HG03575 (cell line): Measurements from ENCODE around the gene TPI1.

Experiments used
- ATAC-seq: cut with Tn5 transposase; IDR thresholded peaks from one replicate; pipeline ENCODE4 v1.9.1; 2021; ENCODE audit not compliant: unreplicated experiment, insufficient number of reproducible peaks, low FRiP score; ENCODE audit errors: extremely low read depth

Gene TPI1

GRCh38 chr12:6827982-6828780, 39.1 kb upstream of the TPI1 start, which contains the start of gene P3H3:
TSS of gene P3H3 (plus strand) at chr12:6828407. CDS start at chr12:6828441, 34 bp downstream.
- ATAC-seq = no peak

DNA sequence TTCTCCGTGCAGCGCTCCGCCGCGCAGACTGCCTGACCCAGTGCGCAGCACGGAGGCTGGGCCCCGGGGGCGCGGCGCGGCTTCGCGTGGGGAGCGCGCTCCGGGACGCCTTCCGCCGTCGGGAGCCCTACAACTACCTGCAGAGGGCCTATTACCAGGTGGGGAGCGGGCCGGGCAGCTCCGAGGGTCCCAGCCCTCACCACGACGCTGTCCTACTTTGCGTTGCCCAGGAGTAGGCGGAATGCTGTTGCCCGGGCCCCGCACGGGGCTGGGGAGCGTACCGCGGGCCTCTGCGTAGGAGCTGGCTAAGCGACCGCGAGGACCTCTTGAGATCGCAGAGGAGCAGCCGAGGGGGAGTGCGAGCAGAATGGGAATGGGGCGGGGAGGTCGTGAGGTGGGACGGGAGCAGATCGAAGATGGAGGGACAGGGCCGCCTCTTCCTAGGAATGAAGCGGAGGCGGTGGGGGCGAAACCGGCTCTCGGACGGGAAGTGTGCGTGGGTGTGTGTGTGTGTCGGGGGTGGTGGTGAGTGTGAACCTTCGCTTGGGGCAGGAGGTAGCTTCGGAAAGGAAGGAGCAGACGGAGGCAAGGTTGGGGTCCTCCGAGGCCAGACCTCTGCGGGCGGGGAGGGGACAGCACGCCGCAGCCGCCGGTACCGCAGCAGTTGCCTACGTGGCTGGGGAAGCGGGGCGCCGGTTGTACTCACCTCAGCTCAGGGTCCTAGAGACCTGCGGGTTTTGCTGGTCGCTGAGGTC, 38.4 kb upstream of the TPI1 start:
- ATAC-seq = no peak

GRCh38 chr12:6829536-6830220, 37.7 kb upstream of the TPI1 start:
- ATAC-seq = no peak

- ATAC-seq = no peak
These were observed 36.9 kb upstream of the TPI1 start for GRCh38 chr12:6830286-6830890.

DNA sequence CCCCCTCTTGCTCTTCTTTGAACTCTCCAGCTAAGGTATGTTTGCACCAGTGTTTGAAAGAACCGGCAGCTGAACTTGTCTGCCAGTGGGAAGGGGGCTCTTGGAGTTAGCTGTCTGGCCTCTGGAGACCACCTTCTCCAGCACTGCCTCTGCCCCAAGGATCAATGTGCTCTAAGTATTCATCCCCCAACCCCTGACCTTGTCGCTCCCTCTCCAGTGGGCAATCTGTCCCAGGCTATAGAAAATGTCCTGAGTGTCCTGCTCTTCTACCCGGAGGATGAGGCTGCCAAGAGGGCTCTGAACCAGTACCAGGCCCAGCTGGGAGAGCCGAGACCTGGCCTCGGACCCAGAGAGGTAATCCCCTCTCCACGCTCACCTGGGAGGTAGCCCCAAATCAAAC, 36.3 kb upstream of the TPI1 start:
- ATAC-seq = no peak

GRCh38 chr12:6831450-6831995, 35.8 kb upstream of the TPI1 start:
- no peak for ATAC-seq

DNA sequence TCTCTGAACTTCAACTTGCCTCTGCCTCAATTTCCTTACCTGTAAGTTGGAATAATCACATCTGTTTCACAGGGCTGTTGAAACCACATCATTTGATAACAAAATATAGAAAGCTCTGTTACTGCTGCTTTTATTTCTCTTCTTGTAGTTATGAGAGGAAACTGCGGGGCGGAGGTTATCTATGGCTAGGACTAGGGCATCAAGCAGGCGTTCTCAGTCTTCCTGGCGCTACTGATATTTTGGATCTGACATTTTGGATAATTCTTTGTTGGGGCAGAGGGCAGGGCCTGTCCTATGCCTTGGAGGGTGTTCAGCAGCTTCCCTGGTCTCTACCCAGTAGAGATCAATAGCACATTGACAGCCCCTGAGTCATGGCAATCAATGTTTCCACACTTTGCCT, 35.2 kb upstream of the TPI1 start:
- ATAC-seq = no peak

- ATAC-seq = no peak
These were observed 34.0 kb upstream of the TPI1 start for GRCh38 chr12:6833189-6833890.

DNA sequence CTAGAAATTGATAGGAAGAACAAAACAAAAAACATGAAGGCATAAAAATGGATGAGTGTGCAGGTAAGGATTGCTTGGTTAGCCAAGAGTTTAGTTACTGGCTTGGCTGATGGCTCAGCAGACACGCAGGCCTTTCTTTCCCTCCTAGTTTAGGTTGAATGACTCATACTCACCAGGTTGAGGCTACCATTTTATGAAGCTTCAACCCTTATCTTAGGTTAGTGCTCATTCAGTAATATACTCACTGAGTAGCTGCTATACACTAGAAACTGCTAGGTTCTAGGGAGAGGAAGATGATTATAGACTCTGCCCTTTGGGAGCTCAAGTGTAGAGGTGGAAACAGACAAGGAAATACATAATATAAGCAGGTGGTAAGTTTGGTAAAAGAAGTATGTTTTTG, 33.1 kb upstream of the TPI1 start:
- ATAC-seq = no peak

GRCh38 chr12:6834873-6835272, 32.5 kb upstream of the TPI1 start:
- no peak for ATAC-seq

- no peak for ATAC-seq
These were observed 30.5 kb upstream of the TPI1 start for GRCh38 chr12:6836851-6837250.

DNA sequence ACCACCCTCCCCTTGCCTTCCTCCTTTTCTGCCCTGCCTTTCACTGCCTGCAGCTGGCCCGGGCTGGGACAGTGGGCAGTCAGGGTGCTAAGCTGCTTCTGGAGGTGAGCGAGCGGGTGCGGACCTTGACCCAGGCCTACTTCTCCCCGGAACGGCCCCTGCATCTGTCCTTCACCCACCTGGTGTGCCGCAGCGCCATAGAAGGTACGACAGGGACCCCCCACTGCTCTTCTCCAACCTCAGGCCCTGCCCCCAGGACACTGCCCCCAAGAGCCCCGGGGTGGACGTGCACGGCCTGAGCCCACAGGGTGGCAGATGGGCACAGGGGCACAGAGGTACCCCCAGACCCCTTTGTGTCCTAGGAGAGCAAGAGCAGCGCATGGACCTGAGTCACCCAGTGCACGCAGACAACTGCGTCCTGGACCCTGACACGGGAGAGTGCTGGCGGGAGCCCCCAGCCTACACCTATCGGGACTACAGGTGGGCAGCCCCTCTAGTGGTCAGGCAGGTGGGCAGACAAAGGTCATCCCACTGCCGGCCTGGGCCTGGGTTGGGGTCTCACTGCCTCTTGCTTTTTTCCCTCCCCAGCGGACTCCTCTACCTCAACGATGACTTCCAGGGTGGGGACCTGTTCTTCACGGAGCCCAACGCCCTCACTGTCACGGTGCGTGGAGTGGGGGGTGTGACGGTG, 29.8 kb upstream of the TPI1 start:
- ATAC-seq = no peak

DNA sequence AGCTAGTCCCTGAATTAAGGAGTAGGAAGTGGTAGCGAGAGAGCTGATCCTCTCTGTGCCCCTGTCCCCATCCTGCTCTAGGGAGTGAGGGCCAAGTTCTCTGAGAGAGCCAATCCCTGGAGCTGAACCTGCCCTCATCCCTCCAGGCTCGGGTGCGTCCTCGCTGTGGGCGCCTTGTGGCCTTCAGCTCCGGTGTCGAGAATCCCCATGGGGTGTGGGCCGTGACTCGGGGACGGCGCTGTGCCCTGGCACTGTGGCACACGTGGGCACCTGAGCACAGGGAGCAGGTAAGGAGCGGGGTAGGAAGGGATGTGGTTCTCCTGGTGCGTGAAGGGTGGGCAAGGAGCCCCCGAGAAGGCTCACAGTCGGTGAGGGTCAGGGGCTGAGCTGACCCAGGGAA, 28.5 kb upstream of the TPI1 start:
- no peak for ATAC-seq

DNA sequence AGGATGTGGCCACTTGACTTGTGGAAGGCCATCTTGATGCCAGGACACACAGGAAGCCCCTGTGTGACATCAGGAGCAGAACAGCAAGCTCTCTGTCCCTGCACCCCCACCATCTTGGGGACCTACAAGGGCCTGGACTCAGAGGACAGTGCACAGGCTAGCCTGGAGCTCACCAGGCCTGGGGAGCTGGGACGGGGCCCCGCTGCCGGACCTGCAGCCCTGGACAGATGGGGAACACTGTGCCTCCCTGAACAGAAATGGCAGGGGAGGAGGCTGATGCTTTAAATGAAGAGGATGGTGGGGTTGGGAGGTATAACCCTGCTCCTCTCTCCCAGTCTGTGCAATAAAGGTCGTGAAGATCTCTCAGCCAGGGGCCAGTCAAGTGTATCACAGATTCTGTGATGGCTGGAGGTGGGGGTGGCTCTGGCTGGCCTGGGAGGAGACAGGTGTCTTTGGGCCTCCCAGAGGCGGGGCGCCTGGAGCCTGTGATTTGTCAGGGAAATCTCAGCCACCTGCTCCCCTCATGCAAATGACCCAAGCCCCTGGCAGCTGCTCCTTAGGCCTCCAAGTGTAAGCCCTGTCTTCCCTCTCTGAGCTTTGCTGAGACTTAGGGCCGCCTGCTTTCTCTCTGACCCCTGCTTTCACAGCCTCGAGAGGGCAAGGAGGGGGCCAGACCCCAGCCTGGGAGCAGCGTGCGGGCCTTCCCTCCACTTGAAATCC, 27.7 kb upstream of the TPI1 start:
- no peak for ATAC-seq

DNA sequence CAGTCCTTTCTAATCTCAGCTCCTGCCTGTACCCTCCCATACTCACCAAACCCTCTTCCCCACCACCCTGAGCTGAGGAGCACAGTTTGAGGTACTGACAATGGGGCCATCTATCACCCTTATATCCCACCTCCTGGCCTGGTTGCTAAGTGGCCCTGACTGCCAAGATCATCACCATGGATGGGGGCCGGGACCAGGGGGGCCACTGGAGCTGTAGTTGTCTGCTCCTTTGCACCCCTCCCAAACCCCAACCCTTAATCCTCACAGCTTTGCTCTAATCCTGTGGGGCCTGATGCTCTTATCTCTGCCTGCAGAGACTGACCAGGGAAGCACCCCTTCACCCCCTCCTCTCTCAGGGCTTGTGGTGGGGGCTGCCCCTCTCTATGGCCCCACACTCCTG, 27.0 kb upstream of the TPI1 start:
- ATAC-seq = no peak

- ATAC-seq = no peak
These were observed 26.4 kb upstream of the TPI1 start, which contains the start of gene GNB3 for GRCh38 chr12:6840761-6841515. TSS of gene GNB3 (plus strand) at chr12:6840925. CDS start at chr12:6841288, 363 bp downstream.

- ATAC-seq = no peak
These were observed 25.3 kb upstream of the TPI1 start for GRCh38 chr12:6842075-6842474.
